ENCODE results near the gene IP6K1. TPM values are rescaled to one million over a fixed set of nuclear protein-coding genes. Genes with fewer than 3 reads are reported as not detected.

Gene IP6K1
- total and polyA plus RNA-seq, 2 donors from 2014 or later, result 21.7 to 49.6 TPM

DNA sequence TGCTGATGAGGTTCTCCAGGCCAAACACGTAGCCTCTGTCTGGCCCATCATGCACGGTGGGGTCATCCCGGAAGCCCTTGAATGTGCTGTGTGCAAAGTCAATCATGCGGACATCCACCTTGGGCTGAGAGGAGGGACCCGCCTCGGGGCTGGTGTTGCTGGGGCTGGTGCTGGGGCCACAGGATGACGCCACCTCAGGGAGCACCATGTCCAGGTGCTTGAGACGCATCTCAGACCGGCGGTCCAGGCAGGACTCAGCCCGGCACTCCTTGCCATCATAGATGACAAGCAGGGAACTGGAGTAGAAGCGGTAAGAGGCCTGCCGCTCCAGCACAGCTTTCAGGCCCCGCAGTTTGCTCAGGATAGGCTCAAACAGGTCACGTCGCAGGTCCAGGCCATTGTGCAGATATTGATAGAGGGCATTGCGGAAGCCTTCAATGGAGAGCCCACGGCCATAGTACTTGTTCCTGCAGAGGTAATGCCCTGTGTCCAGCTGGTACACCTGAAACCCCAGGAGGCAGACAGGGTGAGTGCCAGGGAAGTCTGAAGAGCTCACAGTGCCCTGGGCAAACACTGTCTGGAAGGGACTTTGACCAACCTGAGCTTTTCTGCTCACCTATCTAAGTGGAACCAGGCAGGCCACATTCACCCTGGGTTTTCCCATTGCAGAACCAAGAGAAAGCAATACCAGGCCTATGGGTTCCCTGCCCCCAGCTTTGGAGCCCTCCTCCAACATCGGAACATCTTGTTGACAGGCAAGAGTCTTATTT, 59.0 kb downstream of the IP6K1 start:
- TF ChIP-seq, protein P1, sequence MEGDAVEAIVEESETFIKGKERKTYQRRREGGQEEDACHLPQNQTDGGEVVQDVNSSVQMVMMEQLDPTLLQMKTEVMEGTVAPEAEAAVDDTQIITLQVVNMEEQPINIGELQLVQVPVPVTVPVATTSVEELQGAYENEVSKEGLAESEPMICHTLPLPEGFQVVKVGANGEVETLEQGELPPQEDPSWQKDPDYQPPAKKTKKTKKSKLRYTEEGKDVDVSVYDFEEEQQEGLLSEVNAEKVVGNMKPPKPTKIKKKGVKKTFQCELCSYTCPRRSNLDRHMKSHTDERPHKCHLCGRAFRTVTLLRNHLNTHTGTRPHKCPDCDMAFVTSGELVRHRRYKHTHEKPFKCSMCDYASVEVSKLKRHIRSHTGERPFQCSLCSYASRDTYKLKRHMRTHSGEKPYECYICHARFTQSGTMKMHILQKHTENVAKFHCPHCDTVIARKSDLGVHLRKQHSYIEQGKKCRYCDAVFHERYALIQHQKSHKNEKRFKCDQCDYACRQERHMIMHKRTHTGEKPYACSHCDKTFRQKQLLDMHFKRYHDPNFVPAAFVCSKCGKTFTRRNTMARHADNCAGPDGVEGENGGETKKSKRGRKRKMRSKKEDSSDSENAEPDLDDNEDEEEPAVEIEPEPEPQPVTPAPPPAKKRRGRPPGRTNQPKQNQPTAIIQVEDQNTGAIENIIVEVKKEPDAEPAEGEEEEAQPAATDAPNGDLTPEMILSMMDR (IDR thresholded peaks at IDR 0.05; ENCODE audit: borderline replicate concordance, extremely low read depth, insufficient read depth), result no peak
- Histone ChIP-seq H3K36me3 (ENCODE audit: control insufficient read depth in 2 of 3, insufficient read depth in 3 of 3, low read length in 3 of 3) (peaks cover 8 to 32% (median 16%) of the 10 kb centered on the region in 3 donors), H3K27ac (ENCODE audit: low read depth in 2 of 2, low read length in 2 of 2) (no peak overlapping the region), H3K4me1 (ENCODE audit: control insufficient read depth in 2 of 3, insufficient read depth in 2 of 3, low read depth in 1 of 3, low read length in 3 of 3) (peaks cover 0 to 24% (median 12%) of the 10 kb centered on the region in 3 donors), H3K9me3 (ENCODE audit: control insufficient read depth in 2 of 3, insufficient read depth in 1 of 3, low read length in 3 of 3) (no peaks in the 10 kb centered on the region), H3K4me3 (ENCODE audit: low read length in 3 of 3) (no peak overlapping the region), H3K9ac (ENCODE audit: low read length in 3 of 3) (no peak overlapping the region), H3K27me3 (ENCODE audit: control insufficient read depth, insufficient read depth, low read length) (no peaks in the 10 kb centered on the region)
- no peak for DNase-seq
- no peak for FAIRE-seq
- intact Hi-C loops (cut with DNase I), result no loop called here

DNA sequence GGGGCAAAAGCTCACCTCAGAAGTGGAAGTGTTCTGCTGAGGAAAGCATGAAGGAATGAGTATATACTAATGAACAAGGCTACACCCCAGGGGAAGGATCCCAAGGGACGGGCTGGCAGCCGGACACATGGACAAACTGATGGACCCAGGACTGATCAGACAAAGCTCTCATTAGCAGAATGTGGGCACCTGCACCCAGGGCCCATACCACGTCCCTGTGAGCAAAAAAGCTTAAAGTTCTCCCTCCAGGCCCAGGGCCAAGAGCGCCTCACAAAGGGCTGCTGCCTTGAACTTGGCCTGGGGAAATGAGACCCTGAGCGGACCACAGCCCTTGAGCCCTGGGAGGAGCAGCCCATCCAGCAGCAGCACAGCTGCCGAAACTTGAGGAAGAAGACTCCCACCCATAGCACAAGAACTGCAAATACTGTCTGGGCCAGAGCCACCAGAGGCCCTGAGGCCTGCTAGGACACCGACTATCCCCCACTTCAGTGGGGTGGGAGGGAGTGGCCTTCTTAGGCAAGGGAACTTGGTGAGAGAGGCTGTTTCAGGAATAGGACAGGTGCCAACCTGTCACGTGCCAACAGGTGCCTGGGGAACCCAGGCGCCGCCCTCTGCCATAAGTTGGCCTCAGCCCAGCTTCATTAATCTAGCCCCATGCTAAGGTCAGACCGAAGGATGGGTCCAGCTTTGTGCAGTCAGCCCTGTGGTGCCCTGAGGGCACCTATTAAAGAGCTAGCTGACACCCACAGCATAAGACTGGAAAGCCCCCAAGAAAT, 60.2 kb downstream of the IP6K1 start:
- no peak overlapping the region for H3K4me3 ChIP-seq (ENCODE audit: low read length in 3 of 3)
- intact Hi-C loops (cut with DNase I), result no loop called here
- FAIRE-seq (no peak), DNase-seq (peak in 2 of 5 donors; percentile 33 to 74)
- H3K36me3 ChIP-seq (ENCODE audit: control insufficient read depth in 2 of 3, insufficient read depth in 3 of 3, low read length in 3 of 3), result peaks cover 4 to 27% (median 14%) of the 10 kb centered on the region in 3 donors
- peak overlapping the region in 1 of 2 donors; percentile 3 for H3K27ac ChIP-seq (ENCODE audit: low read depth in 2 of 2, low read length in 2 of 2)
- TF ChIP-seq, protein P1 (IDR thresholded peaks at IDR 0.05; ENCODE audit: borderline replicate concordance, extremely low read depth, insufficient read depth), result no peak
- H3K4me1 ChIP-seq (ENCODE audit: control insufficient read depth in 2 of 3, insufficient read depth in 2 of 3, low read depth in 1 of 3, low read length in 3 of 3), result peaks cover 0 to 27% (median 12%) of the 10 kb centered on the region in 3 donors
- H3K9me3 ChIP-seq (ENCODE audit: control insufficient read depth in 2 of 3, insufficient read depth in 1 of 3, low read length in 3 of 3), result no peaks in the 10 kb centered on the region
- H3K27me3 ChIP-seq (ENCODE audit: control insufficient read depth, insufficient read depth, low read length), result no peaks in the 10 kb centered on the region
- peak overlapping the region in 1 of 3 donors; percentile 8 for H3K9ac ChIP-seq (ENCODE audit: low read length in 3 of 3)

DNA sequence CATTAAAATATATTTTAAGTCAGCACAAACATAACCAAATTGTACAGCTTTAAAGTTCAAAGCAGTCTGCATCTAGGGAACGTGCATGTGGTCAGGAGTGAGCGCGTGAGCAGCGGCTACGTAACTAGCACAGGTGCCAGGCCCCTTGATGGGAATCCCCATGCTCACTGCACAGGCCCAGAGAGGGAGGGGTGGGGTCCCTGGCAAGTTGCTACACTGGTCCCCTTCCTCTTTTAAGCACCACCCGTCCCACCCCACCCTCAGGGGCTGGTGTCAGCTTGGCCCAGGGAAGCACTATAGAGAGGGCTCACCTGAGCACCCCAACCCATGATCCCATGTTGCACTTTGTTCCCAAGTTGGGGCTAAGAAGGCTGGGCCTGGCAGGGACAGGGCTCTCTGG, 61.8 kb downstream of the IP6K1 start:
- H3K27me3 ChIP-seq (ENCODE audit: control insufficient read depth, insufficient read depth, low read length), result no peaks in the 10 kb centered on the region
- no peak for FAIRE-seq
- no peaks in the 10 kb centered on the region for H3K9me3 ChIP-seq (ENCODE audit: control insufficient read depth in 2 of 3, insufficient read depth in 1 of 3, low read length in 3 of 3)
- peak in 2 of 5 donors; percentile 75 to 79 for DNase-seq
- peak overlapping the region; percentile 44 to 69 (median 49) for H3K4me3 ChIP-seq (ENCODE audit: low read length in 3 of 3)
- peak overlapping the region in 2 of 3 donors; percentile 63 to 86 for H3K9ac ChIP-seq (ENCODE audit: low read length in 3 of 3)
- intact Hi-C loops (cut with DNase I), result no loop called here
- peak overlapping the region; percentile 84 to 93 for H3K27ac ChIP-seq (ENCODE audit: low read depth in 2 of 2, low read length in 2 of 2)
- TF ChIP-seq, protein P1 (IDR thresholded peaks at IDR 0.05; ENCODE audit: borderline replicate concordance, extremely low read depth, insufficient read depth), result no peak
- peaks cover 0 to 27% (median 12%) of the 10 kb centered on the region in 3 donors for H3K4me1 ChIP-seq (ENCODE audit: control insufficient read depth in 2 of 3, insufficient read depth in 2 of 3, low read depth in 1 of 3, low read length in 3 of 3)
- peaks cover 2 to 26% (median 16%) of the 10 kb centered on the region in 3 donors for H3K36me3 ChIP-seq (ENCODE audit: control insufficient read depth in 2 of 3, insufficient read depth in 3 of 3, low read length in 3 of 3)

Data from kidney (tissue), 14 donors.